ENCODE measurements around the gene KCNS3.

DNA sequence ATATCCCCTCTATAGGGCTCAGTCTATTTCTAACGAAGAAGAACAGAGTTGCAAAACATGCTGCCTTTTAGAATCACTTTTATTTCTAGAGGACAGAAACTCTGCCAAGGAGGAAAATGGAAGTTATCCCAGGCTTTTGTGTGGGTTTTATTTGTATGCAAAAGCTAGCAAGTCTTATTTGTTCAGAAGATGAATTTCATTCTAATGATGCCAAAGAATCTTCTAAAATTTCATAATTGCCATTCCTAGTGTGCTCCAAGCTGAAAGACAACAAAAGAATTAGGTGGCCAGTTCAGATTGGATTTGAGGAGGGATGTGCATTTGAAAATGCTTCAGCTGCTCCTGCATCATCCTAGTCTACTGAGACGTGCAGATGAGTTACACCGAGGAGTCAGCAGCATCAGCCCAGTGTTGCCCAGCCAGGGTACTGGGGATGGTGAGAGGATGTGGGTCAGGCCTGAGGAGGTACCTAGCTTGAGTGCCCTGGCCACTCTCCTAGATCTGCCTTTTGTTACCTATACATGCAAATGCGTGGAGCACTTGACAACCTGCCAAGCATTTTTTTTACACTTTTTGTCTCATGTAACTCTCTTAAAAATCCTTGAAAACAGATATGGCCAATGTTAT, 80.1 kb downstream of the KCNS3 start:
- TF ChIP-seq CTCF (IDR thresholded peaks at IDR 0.05; ENCODE audit: insufficient read depth, low read length, poor library complexity, severe bottlenecking): no peak
- no peak for TF ChIP-seq EZH2phosphoT487 (conservative IDR thresholded peaks at IDR 0.05; ENCODE audit: low read length)

All from SU-DHL-6 (cell line).